Measurements from ENCODE around the gene TRIO. TPM values are rescaled to one million over a fixed set of nuclear protein-coding genes. Genes with fewer than 3 reads are reported as not detected.

TRIO gene
- total and polyA plus RNA-seq, 2 of the 8 experiments (the other 6 are each of a cell fraction or from before 2014, with no cell fraction given), result 35.1 to 69.1 TPM

DNA sequence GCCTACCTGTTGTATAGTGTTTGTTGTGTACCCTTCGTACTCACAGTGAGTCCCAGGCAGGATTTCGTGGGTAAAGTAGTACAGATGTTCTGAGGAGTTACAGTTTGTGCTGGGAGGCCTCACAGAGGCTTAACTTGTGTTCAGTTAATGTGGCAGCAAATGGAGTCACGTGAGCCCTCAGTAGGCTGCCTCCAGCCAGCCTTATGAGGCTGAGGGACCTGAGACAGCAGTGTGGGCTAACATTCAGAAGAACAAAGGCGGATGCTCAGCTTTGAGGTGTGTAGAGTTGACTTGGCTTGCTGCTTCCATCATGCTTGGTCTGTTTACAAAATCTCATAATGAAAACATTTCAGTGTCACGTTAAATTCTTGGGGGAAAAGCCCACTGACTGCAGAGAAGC, 118.1 kb downstream of the TRIO start:
- CTCF ChIA-PET (ENCODE audit: partially characterized antibody), result interaction anchor here (0.6 to 2.1 kb wide), 8 partner anchors 9 to 243 kb away, joined by 3 to 7 read pairs (median 4); no protein-coding TSS in a partner anchor

More for the DNA sequence above, 118.1 kb downstream of the TRIO start:
- Histone ChIP-seq H3K23me2 (ENCODE audit: low read depth, low read length) (no peaks in the 10 kb centered on the region), H3K9ac (replicated peaks in 1 of 4; ENCODE audit: extremely low read depth in 1 of 4, low read depth in 3 of 4, low read length in 3 of 4) (no peak overlapping the region), H3K79me2 (ENCODE audit: control insufficient read depth in 1 of 2, insufficient read depth in 2 of 2, low read length in 2 of 2) (peaks cover 0 to 91% of the 10 kb centered on the region in 2 experiments; a peak in 3 of 4 replicates), H3K27ac (ENCODE audit: low read depth, low read length) (no peak overlapping the region), H3K18ac (ENCODE audit: extremely low read depth, low read length) (peak overlapping the region; percentile 52; the same call in 1 of the 2 replicates), H4K5ac (ENCODE audit: insufficient read length, low read depth, low read length) (no peak overlapping the region), H2BK15ac (ENCODE audit: low read length) (no peak overlapping the region), H3K27me3 (replicated peaks in 1 of 4; ENCODE audit: control insufficient read depth in 3 of 4, extremely low read depth in 1 of 4, insufficient read depth in 3 of 4, low read length in 3 of 4) (no peaks in the 10 kb centered on the region), H4K8ac (ENCODE audit: extremely low read depth, insufficient read depth, low read length) (no peak overlapping the region), H3K9me3 (ENCODE audit: insufficient read depth in 2 of 2, low read depth in 1 of 2, low read length in 1 of 2) (no peaks in the 10 kb centered on the region), H2AFZ (ENCODE audit: low read length) (no peak overlapping the region), H2BK12ac (ENCODE audit: low read depth, low read length) (peak overlapping the region; percentile 77), H3K36me3 (ENCODE audit: control insufficient read depth in 2 of 4, insufficient read depth in 4 of 4, low read length in 3 of 4) (no peaks in the 10 kb centered on the region), H2BK120ac (replicated peaks; ENCODE audit: low read depth, low read length) (peak overlapping the region; percentile 16), H3K4me3 (ENCODE audit: extremely low read depth in 1 of 4, insufficient read depth in 2 of 4, low read depth in 3 of 4, low read length in 4 of 4) (no peak overlapping the region; a peak in 1 of 8 replicates), H3K4ac (replicated peaks; ENCODE audit: insufficient read length, low read depth, low read length) (no peak overlapping the region), H3K14ac (ENCODE audit: insufficient read length) (no peak overlapping the region), H3K56ac (replicated peaks; ENCODE audit: insufficient read length, low read depth, low read length) (no peak overlapping the region), H2AK5ac (ENCODE audit: low read depth, low read length) (0 out of 2 replicates have a peak overlapping the region, but pooled peaks have one; percentile 58), H4K20me1 (replicated peaks in 1 of 2; ENCODE audit: control insufficient read depth in 1 of 2, insufficient read depth in 2 of 2, low read length in 2 of 2) (peaks cover 0 to 8% of the 10 kb centered on the region in 2 experiments), H3K23ac (ENCODE audit: insufficient read length) (no peak overlapping the region), H4K91ac (replicated peaks; ENCODE audit: insufficient read length, low read length) (peak overlapping the region; percentile 9), H3K4me1 (replicated peaks in 1 of 4; ENCODE audit: control insufficient read depth in 3 of 4, insufficient read depth in 4 of 4, low read length in 3 of 4) (peaks cover 20 to 54% (median 49%) of the 10 kb centered on the region in 4 experiments), H2BK20ac (ENCODE audit: low read length) (no peak overlapping the region; the same call in 1 of the 2 replicates), H2BK5ac (ENCODE audit: low read depth, low read length) (no peak overlapping the region), H3K4me2 (ENCODE audit: insufficient read depth in 1 of 2, low read depth in 2 of 2, low read length in 2 of 2) (peak overlapping the region; percentile 8 to 24; a peak in 3 of 4 replicates), H3K79me1 (ENCODE audit: low read depth, low read length) (peaks cover 10% of the 10 kb centered on the region)
- TF ChIP-seq, protein P1, sequence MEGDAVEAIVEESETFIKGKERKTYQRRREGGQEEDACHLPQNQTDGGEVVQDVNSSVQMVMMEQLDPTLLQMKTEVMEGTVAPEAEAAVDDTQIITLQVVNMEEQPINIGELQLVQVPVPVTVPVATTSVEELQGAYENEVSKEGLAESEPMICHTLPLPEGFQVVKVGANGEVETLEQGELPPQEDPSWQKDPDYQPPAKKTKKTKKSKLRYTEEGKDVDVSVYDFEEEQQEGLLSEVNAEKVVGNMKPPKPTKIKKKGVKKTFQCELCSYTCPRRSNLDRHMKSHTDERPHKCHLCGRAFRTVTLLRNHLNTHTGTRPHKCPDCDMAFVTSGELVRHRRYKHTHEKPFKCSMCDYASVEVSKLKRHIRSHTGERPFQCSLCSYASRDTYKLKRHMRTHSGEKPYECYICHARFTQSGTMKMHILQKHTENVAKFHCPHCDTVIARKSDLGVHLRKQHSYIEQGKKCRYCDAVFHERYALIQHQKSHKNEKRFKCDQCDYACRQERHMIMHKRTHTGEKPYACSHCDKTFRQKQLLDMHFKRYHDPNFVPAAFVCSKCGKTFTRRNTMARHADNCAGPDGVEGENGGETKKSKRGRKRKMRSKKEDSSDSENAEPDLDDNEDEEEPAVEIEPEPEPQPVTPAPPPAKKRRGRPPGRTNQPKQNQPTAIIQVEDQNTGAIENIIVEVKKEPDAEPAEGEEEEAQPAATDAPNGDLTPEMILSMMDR (IDR thresholded peaks at IDR 0.05; ENCODE audit: control extremely low read depth in 1 of 3, insufficient read depth in 1 of 3, low read depth in 1 of 3, low read length in 3 of 3), result no peak
- TF ChIP-seq TAF1 (IDR thresholded peaks at IDR 0.05; ENCODE audit: low read depth, low read length), result no peak
- TF ChIP-seq HDAC2 (IDR thresholded peaks at IDR 0.05; ENCODE audit: borderline replicate concordance in 1 of 2, low read depth in 2 of 2, low read length in 2 of 2), result no peak
- no peak for TF ChIP-seq CBX5 (IDR thresholded peaks at IDR 0.05; ENCODE audit: low read depth, low read length)
- no peak for TF ChIP-seq YY1 (IDR thresholded peaks at IDR 0.05; ENCODE audit: low read depth, low read length)
- TF ChIP-seq HDAC6 (IDR thresholded peaks at IDR 0.05; ENCODE audit: low read depth, low read length), result no peak
- TF ChIP-seq BACH1 (IDR thresholded peaks at IDR 0.05; ENCODE audit: low read length), result no peak
- no peak for TF ChIP-seq CEBPB (IDR thresholded peaks at IDR 0.05; ENCODE audit: low read depth, low read length)
- no peak for TF ChIP-seq CREB1 (IDR thresholded peaks at IDR 0.05)
- DNase-seq (ENCODE audit: low read depth in 1 of 2, low spot score in 2 of 2) (no peak), FAIRE-seq (no peak)
- 54% methylated on average over 5 of the region's 5 CpGs; no CpG with 5 or more reads in 1 of the 2 experiments for WGBS, 2 experiments (ENCODE audit: extremely low coverage in 1 of 2, insufficient coverage in 1 of 2, insufficient read length in 1 of 2, insufficient replicate concordance in 2 of 2, low coverage in 1 of 2, low lambda C conversion rate in 2 of 2, missing lambda C conversion rate in 1 of 2)
- POLR2A ChIA-PET (ENCODE audit: partially characterized antibody), result interaction anchor here (1.0 kb wide), 1 partner anchor 117 kb away, joined by 6 read pairs; no protein-coding TSS in a partner anchor
